HL-60/S4 treated with phorbol 12-myristate 13-acetate at 8.2 ng/mL for 4 days and 3 days (cell line): ENCODE measurements around the gene PI4KB.
"Not testable (repeated sequence)": the region's sequence is repeated elsewhere in the genome, so short reads cannot be mapped to it uniquely, and the experiment has no call there.

Source experiments
- in situ Hi-C: fragments of 300-500 bp; cut with MboI; formaldehyde crosslinking; loops from 2 replicates; pipeline ENCODE4 v1.15.0; 2022; ENCODE audit warnings: low sequenced_read_pairs

The PI4KB gene

GRCh38 chr1:151281969-151282882 lies 45.0 kb downstream of the PI4KB start, which contains the start of gene ZNF687:
Gene ZNF687 (plus strand): TSS chr1:151282299. CDS start chr1:151286292, 3,993 bp downstream.
- in situ Hi-C loops: no loop called here

GRCh38 chr1:151281225-151281968 lies 45.8 kb downstream of the PI4KB start:
- in situ Hi-C loops: no loop called here

GRCh38 chr1:151277249-151277648 lies 50.0 kb downstream of the PI4KB start:
- in situ Hi-C loops: no loop called here

- in situ Hi-C loops: not testable (repeated sequence)
Observed at GRCh38 chr1:151275341-151275740, 51.9 kb downstream of the PI4KB start.

GRCh38 chr1:151273924-151274466 lies 53.2 kb downstream of the PI4KB start:
- in situ Hi-C loops: no loop called here

- in situ Hi-C loops: no loop called here
Observed at GRCh38 chr1:151267760-151268159, 59.5 kb downstream of the PI4KB start.

GRCh38 chr1:151266821-151267220 lies 60.4 kb downstream of the PI4KB start:
- in situ Hi-C loops: no loop called here

GRCh38 chr1:151266315-151266714 lies 60.9 kb downstream of the PI4KB start:
- in situ Hi-C loops: no loop called here

- in situ Hi-C loops: no loop called here
Observed at GRCh38 chr1:151265446-151266236, 61.6 kb downstream of the PI4KB start.

- in situ Hi-C loops: no loop called here
Observed at GRCh38 chr1:151259351-151259750, 67.9 kb downstream of the PI4KB start.

GRCh38 chr1:151255381-151255780 lies 71.8 kb downstream of the PI4KB start:
- in situ Hi-C loops: no loop called here

- in situ Hi-C loops: no loop called here
Observed at GRCh38 chr1:151254217-151255213, 72.7 kb downstream of the PI4KB start, which contains the start of gene PSMD4. Gene PSMD4 (plus strand): TSS chr1:151254734. CDS start chr1:151254783, 49 bp downstream.

GRCh38 chr1:151251656-151252470 lies 75.4 kb downstream of the PI4KB start:
- in situ Hi-C loops: no loop called here

- in situ Hi-C loops: no loop called here
Observed at GRCh38 chr1:151246786-151247185, 80.4 kb downstream of the PI4KB start.

- in situ Hi-C loops: no loop called here
Observed at GRCh38 chr1:151243683-151244216, 83.5 kb downstream of the PI4KB start.

- in situ Hi-C loops: no loop called here
Observed at GRCh38 chr1:151242442-151242841, 84.8 kb downstream of the PI4KB start.
